ENCODE data around the gene GLG1. TPM values are rescaled to one million over a fixed set of nuclear protein-coding genes. Genes with fewer than 3 reads are reported as not detected.
"Not testable (repeated sequence)": the region's sequence is repeated elsewhere in the genome, so short reads cannot be mapped to it uniquely, and the experiment has no call there.

Gene GLG1
- total RNA-seq, 4 donors from 2014 or later, result 72.0 to 170 (median 105) TPM

- Histone ChIP-seq H3K4me1 (peaks cover 5 to 7% of the 10 kb centered on the region in 2 donors), H3K27me3 (no peaks in the 10 kb centered on the region), H3K36me3 (peaks cover 2 to 9% of the 10 kb centered on the region in 2 donors), H3K27ac (no peak overlapping the region), H3K9me3 (no peaks in the 10 kb centered on the region), H3K4me3 (no peak overlapping the region)
- intact Hi-C loops (cut with DNase I; ENCODE audit: low total_unique reads) (no loop called here), in situ Hi-C loops (cut with MboI; ENCODE audit: low sequenced_read_pairs in 4 of 4) (no loop called here)
- ATAC-seq (no peak), DNase-seq (no peak)
- TF ChIP-seq POLR2A (IDR thresholded peaks at IDR 0.05), result no peak
- TF ChIP-seq, protein P1, sequence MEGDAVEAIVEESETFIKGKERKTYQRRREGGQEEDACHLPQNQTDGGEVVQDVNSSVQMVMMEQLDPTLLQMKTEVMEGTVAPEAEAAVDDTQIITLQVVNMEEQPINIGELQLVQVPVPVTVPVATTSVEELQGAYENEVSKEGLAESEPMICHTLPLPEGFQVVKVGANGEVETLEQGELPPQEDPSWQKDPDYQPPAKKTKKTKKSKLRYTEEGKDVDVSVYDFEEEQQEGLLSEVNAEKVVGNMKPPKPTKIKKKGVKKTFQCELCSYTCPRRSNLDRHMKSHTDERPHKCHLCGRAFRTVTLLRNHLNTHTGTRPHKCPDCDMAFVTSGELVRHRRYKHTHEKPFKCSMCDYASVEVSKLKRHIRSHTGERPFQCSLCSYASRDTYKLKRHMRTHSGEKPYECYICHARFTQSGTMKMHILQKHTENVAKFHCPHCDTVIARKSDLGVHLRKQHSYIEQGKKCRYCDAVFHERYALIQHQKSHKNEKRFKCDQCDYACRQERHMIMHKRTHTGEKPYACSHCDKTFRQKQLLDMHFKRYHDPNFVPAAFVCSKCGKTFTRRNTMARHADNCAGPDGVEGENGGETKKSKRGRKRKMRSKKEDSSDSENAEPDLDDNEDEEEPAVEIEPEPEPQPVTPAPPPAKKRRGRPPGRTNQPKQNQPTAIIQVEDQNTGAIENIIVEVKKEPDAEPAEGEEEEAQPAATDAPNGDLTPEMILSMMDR (IDR thresholded peaks at IDR 0.05 in 4 of 5, conservative IDR thresholded peaks at IDR 0.05 in 1 of 5), result no peak
These were observed 84.8 kb downstream of the GLG1 start for GRCh38 chr16:74522160-74522559.

- DNase-seq (no peak), ATAC-seq (peak in 1 of 2 donors; percentile 33)
- TF ChIP-seq, protein P1 (IDR thresholded peaks at IDR 0.05 in 4 of 5, conservative IDR thresholded peaks at IDR 0.05 in 1 of 5), result no peak
- TF ChIP-seq POLR2A (IDR thresholded peaks at IDR 0.05), result no peak
- no peaks in the 10 kb centered on the region for H3K9me3 ChIP-seq
- peaks cover 2 to 9% of the 10 kb centered on the region in 2 donors for H3K36me3 ChIP-seq
- intact Hi-C loops (cut with DNase I; ENCODE audit: low total_unique reads) (no loop called here), in situ Hi-C loops (cut with MboI; ENCODE audit: low sequenced_read_pairs in 4 of 4) (no loop called here)
- H3K4me3 ChIP-seq, result no peak overlapping the region
- no peak overlapping the region for H3K27ac ChIP-seq
- H3K27me3 ChIP-seq, result no peaks in the 10 kb centered on the region
- peaks cover 5 to 7% of the 10 kb centered on the region in 2 donors for H3K4me1 ChIP-seq
These were observed 85.2 kb downstream of the GLG1 start for GRCh38 chr16:74521691-74522090.

DNA sequence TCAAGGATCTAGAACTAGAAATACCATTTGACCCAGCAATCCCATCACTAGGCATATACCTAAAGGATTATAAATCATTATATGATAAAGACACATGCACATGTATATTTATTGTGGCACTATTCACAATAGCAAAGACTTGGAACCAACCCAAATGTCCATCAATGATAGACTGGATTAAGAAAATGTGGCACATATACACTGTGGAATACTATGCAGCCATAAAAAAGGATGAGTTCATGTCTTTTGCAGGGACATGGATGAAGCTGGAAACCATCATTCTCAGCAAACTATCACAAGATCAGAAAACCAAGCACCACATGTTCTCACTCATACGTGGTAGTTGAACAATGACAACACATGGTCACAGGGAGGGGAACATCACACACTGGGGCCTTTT, 88.0 kb downstream of the GLG1 start:
- intact Hi-C loops (cut with DNase I; ENCODE audit: low total_unique reads), result not testable (repeated sequence)

DNA sequence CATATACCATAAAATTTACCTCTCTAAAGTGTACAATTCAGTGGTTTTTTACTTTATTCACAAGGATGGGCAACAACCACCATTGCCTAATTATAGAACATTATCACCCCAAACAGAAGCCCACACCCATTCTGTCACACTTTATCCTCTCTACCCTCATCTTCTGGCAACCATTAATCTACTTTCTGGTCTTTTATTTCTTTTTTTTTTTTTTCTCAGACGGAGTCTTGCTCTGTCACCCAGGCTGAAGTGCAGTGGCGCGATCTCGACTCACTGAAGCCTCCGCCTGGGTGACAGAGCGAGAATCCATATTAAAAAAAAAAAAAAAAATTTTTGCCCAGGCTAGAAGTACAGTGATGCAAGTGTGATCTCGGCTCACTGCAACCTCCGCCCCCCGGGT, 95.0 kb downstream of the GLG1 start:
- Histone ChIP-seq H3K4me3 (no peak overlapping the region), H3K4me1 (no peaks in the 10 kb centered on the region), H3K27me3 (no peaks in the 10 kb centered on the region), H3K36me3 (peaks cover 0 to 13% of the 10 kb centered on the region in 2 donors), H3K9me3 (no peaks in the 10 kb centered on the region), H3K27ac (no peak overlapping the region)
- TF ChIP-seq, protein P1 (IDR thresholded peaks at IDR 0.05 in 4 of 5, conservative IDR thresholded peaks at IDR 0.05 in 1 of 5), result no peak
- in situ Hi-C loops (cut with MboI; ENCODE audit: low sequenced_read_pairs in 4 of 4) (no loop called here), intact Hi-C loops (cut with DNase I; ENCODE audit: low total_unique reads) (no loop called here)
- DNase-seq, result no peak
- no peak for ATAC-seq

More for the DNA sequence above, 88.0 kb downstream of the GLG1 start:
- H3K9me3 ChIP-seq; ATAC-seq; DNase-seq; H3K27ac ChIP-seq; H3K4me1 ChIP-seq; H3K4me3 ChIP-seq; H3K36me3 ChIP-seq; in situ Hi-C loops (cut with MboI; ENCODE audit: low sequenced_read_pairs in 4 of 4); H3K27me3 ChIP-seq: not testable (repeated sequence)

- H3K27ac ChIP-seq, result no peak overlapping the region
- H3K9me3 ChIP-seq, result no peaks in the 10 kb centered on the region
- peaks cover 0 to 23% of the 10 kb centered on the region in 2 donors for H3K36me3 ChIP-seq
- ATAC-seq (no peak), DNase-seq (no peak)
- in situ Hi-C loops (cut with MboI; ENCODE audit: low sequenced_read_pairs in 4 of 4), result no loop called here
- no peak for TF ChIP-seq POLR2A (IDR thresholded peaks at IDR 0.05)
- TF ChIP-seq, protein P1 (IDR thresholded peaks at IDR 0.05 in 4 of 5, conservative IDR thresholded peaks at IDR 0.05 in 1 of 5), result no peak
- H3K4me1 ChIP-seq, result peaks cover 18 to 22% of the 10 kb centered on the region in 2 donors
- H3K27me3 ChIP-seq, result no peaks in the 10 kb centered on the region
- intact Hi-C loops (cut with DNase I; ENCODE audit: low total_unique reads), result no loop called here
- no peak overlapping the region for H3K4me3 ChIP-seq
These were observed 101.9 kb downstream of the GLG1 start for GRCh38 chr16:74505011-74505410.
